Dermis microvascular lymphatic vessel endothelial cell (primary cell): ENCODE measurements around the gene P2RY6. TPM values are rescaled to one million over a fixed set of nuclear protein-coding genes. Genes with fewer than 3 reads are reported as not detected.

Source experiments
- DNase-seq, 2 donors: peaks; one replicate each; pipeline versions ENCODE4 v3.0.0 to v3.0.0-alpha.2; 2010; ENCODE audit warnings: low read depth in 2 of 2
- total RNA-seq: library from RNA; depleted of rRNA; stranded (reverse); fragments of >200 nt; gene quantifications from 2 replicates; pipeline ENCODE4 v1.2.1, GENCODE V29; 2014

The P2RY6 gene
- total RNA-seq, 1 donor from 2014 or later, result 0.26 TPM

- DNase-seq, result peak in 1 of 2 donors; percentile 55
These were observed 34.5 kb upstream of the P2RY6 start for GRCh38 chr11:73237471-73238290.

- no peak for DNase-seq
These were observed 33.0 kb upstream of the P2RY6 start for GRCh38 chr11:73239111-73239521.

- DNase-seq, result no peak
These were observed 32.5 kb upstream of the P2RY6 start for GRCh38 chr11:73239571-73240189.

GRCh38 chr11:73240190-73240781 lies 31.9 kb upstream of the P2RY6 start:
- peak in 1 of 2 donors; percentile 29 for DNase-seq

GRCh38 chr11:73241300-73241699 lies 30.8 kb upstream of the P2RY6 start:
- DNase-seq, result no peak

GRCh38 chr11:73242251-73243092 lies 29.7 kb upstream of the P2RY6 start:
- DNase-seq, result peak; percentile 39 to 75

GRCh38 chr11:73243093-73243485 lies 29.0 kb upstream of the P2RY6 start:
- no peak for DNase-seq

- no peak for DNase-seq
These were observed 27.4 kb upstream of the P2RY6 start for GRCh38 chr11:73244589-73245240.

GRCh38 chr11:73245461-73245860 lies 26.7 kb upstream of the P2RY6 start:
- DNase-seq, result no peak

GRCh38 chr11:73246303-73246702 lies 25.8 kb upstream of the P2RY6 start:
- DNase-seq, result no peak

GRCh38 chr11:73248526-73249185 lies 23.5 kb upstream of the P2RY6 start:
- DNase-seq, result no peak

- DNase-seq, result no peak
These were observed 22.8 kb upstream of the P2RY6 start for GRCh38 chr11:73249304-73249703.

- DNase-seq, result no peak
These were observed 22.0 kb upstream of the P2RY6 start for GRCh38 chr11:73249853-73250783.

GRCh38 chr11:73252577-73253191 lies 19.5 kb upstream of the P2RY6 start:
- no peak for DNase-seq

- no peak for DNase-seq
These were observed 14.6 kb upstream of the P2RY6 start for GRCh38 chr11:73257342-73258103.

- no peak for DNase-seq
These were observed 13.8 kb upstream of the P2RY6 start for GRCh38 chr11:73258104-73259035.
